Measurements from ENCODE around the gene CYFIP1.

Gene CYFIP1

GRCh38 chr15:22907161-22907950, 72.8 kb downstream of the CYFIP1 start:
- H3K4me3 ChIP-seq (ENCODE audit: low read depth in 1 of 2, low read length in 2 of 2) = no peak overlapping the region
- no peak overlapping the region for H3K27ac ChIP-seq (ENCODE audit: low read depth, low read length)
- H3K9ac ChIP-seq (ENCODE audit: low read depth in 1 of 2, low read length in 2 of 2) = no peak overlapping the region
- peaks cover 0 to 3% of the 10 kb centered on the region in 2 donors for H3K4me1 ChIP-seq (ENCODE audit: control insufficient read depth in 1 of 2, insufficient read depth in 2 of 2, low read length in 2 of 2)
- H3K36me3 ChIP-seq (ENCODE audit: control insufficient read depth in 1 of 2, insufficient read depth in 2 of 2, low read length in 2 of 2) = peaks cover 28 to 72% of the 10 kb centered on the region in 2 donors
- no peaks in the 10 kb centered on the region for H3K9me3 ChIP-seq (ENCODE audit: control insufficient read depth in 1 of 2, low read length in 2 of 2)
- H3K27me3 ChIP-seq (ENCODE audit: control insufficient read depth in 1 of 2, insufficient read depth in 2 of 2, low read length in 2 of 2) = no peaks in the 10 kb centered on the region

DNA sequence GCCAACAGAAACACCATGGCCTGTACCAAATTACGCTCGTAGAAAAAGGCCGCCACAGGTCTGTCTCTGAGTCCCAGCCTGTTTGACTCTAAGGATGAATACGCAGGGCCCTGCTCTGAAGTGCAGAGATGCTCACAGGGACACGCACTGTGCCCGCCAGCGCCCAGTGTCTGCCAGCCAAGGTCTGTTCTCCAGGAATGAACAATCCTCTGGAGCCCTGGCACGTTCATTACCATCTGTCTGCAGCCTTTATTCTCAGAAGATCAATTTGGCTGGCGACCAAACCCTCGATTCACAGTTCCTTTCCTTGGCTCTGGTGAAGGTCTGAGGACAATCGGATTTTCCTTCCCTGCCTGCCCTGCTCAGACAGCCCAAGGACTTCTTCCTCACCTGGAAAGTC, 75.4 kb downstream of the CYFIP1 start:
- Histone ChIP-seq H3K27me3 (ENCODE audit: control insufficient read depth in 1 of 2, insufficient read depth in 2 of 2, low read length in 2 of 2) (no peaks in the 10 kb centered on the region), H3K9ac (ENCODE audit: low read depth in 1 of 2, low read length in 2 of 2) (no peak overlapping the region), H3K4me3 (ENCODE audit: low read depth in 1 of 2, low read length in 2 of 2) (no peak overlapping the region), H3K4me1 (ENCODE audit: control insufficient read depth in 1 of 2, insufficient read depth in 2 of 2, low read length in 2 of 2) (peaks cover 0 to 3% of the 10 kb centered on the region in 2 donors), H3K36me3 (ENCODE audit: control insufficient read depth in 1 of 2, insufficient read depth in 2 of 2, low read length in 2 of 2) (peaks cover 28 to 63% of the 10 kb centered on the region in 2 donors), H3K27ac (ENCODE audit: low read depth, low read length) (no peak overlapping the region), H3K9me3 (ENCODE audit: control insufficient read depth in 1 of 2, low read length in 2 of 2) (no peaks in the 10 kb centered on the region)

- H3K4me1 ChIP-seq (ENCODE audit: control insufficient read depth in 1 of 2, insufficient read depth in 2 of 2, low read length in 2 of 2) = peaks cover 0 to 3% of the 10 kb centered on the region in 2 donors
- H3K9ac ChIP-seq (ENCODE audit: low read depth in 1 of 2, low read length in 2 of 2) = no peak overlapping the region
- H3K36me3 ChIP-seq (ENCODE audit: control insufficient read depth in 1 of 2, insufficient read depth in 2 of 2, low read length in 2 of 2) = peaks cover 28 to 64% of the 10 kb centered on the region in 2 donors
- H3K27ac ChIP-seq (ENCODE audit: low read depth, low read length) = no peak overlapping the region
- no peaks in the 10 kb centered on the region for H3K27me3 ChIP-seq (ENCODE audit: control insufficient read depth in 1 of 2, insufficient read depth in 2 of 2, low read length in 2 of 2)
- H3K9me3 ChIP-seq (ENCODE audit: control insufficient read depth in 1 of 2, low read length in 2 of 2) = no peaks in the 10 kb centered on the region
- no peak overlapping the region for H3K4me3 ChIP-seq (ENCODE audit: low read depth in 1 of 2, low read length in 2 of 2)
Measured at GRCh38 chr15:22903961-22904534, 76.1 kb downstream of the CYFIP1 start.

GRCh38 chr15:22903427-22903826, 76.7 kb downstream of the CYFIP1 start:
- H3K27ac ChIP-seq (ENCODE audit: low read depth, low read length) = no peak overlapping the region
- peaks cover 28 to 58% of the 10 kb centered on the region in 2 donors for H3K36me3 ChIP-seq (ENCODE audit: control insufficient read depth in 1 of 2, insufficient read depth in 2 of 2, low read length in 2 of 2)
- no peaks in the 10 kb centered on the region for H3K27me3 ChIP-seq (ENCODE audit: control insufficient read depth in 1 of 2, insufficient read depth in 2 of 2, low read length in 2 of 2)
- peaks cover 0 to 3% of the 10 kb centered on the region in 2 donors for H3K4me1 ChIP-seq (ENCODE audit: control insufficient read depth in 1 of 2, insufficient read depth in 2 of 2, low read length in 2 of 2)
- no peak overlapping the region for H3K9ac ChIP-seq (ENCODE audit: low read depth in 1 of 2, low read length in 2 of 2)
- H3K4me3 ChIP-seq (ENCODE audit: low read depth in 1 of 2, low read length in 2 of 2) = no peak overlapping the region
- no peaks in the 10 kb centered on the region for H3K9me3 ChIP-seq (ENCODE audit: control insufficient read depth in 1 of 2, low read length in 2 of 2)

DNA sequence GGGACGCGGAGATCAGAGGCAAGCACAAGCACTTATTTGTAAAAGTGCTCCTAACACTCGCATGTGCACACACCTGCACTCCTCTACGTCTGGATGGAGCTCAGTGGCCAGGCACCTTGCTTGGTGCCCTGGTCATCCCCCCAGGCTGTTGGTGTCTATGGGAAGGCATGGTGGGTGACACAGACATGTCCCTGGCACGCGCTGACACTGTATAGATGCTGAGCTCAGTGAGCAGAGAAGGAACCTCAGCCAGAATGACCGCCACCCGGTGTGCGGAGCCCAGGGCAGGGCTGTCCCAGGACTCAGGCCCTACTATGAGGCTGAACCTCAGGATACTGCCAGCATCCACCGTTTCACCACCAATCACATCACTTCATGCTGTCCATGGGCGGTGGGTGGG, 77.2 kb downstream of the CYFIP1 start:
- Histone ChIP-seq H3K27me3 (ENCODE audit: control insufficient read depth in 1 of 2, insufficient read depth in 2 of 2, low read length in 2 of 2) (no peaks in the 10 kb centered on the region), H3K27ac (ENCODE audit: low read depth, low read length) (no peak overlapping the region), H3K9ac (ENCODE audit: low read depth in 1 of 2, low read length in 2 of 2) (no peak overlapping the region), H3K36me3 (ENCODE audit: control insufficient read depth in 1 of 2, insufficient read depth in 2 of 2, low read length in 2 of 2) (peaks cover 28 to 55% of the 10 kb centered on the region in 2 donors), H3K9me3 (ENCODE audit: control insufficient read depth in 1 of 2, low read length in 2 of 2) (no peaks in the 10 kb centered on the region), H3K4me3 (ENCODE audit: low read depth in 1 of 2, low read length in 2 of 2) (no peak overlapping the region), H3K4me1 (ENCODE audit: control insufficient read depth in 1 of 2, insufficient read depth in 2 of 2, low read length in 2 of 2) (peaks cover 0 to 3% of the 10 kb centered on the region in 2 donors)

DNA sequence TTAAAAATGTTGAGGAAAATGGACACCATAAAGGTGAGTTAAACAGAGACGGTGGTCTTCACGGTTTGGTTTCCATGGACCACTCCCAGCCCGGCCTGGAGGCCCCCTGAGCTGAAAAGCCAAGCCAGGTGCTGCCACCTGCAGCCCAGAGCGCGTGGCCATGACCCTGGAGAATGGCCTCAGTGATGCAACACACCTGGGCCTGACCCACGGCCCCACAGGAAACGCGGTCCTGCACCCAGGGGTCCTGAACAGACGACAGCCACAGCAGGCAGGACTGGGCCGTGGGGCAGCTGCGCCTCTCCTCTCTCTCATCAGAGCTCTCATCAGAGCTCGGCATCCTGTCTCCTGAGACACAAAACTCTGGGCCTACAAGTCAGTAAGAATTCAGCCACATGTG, 77.6 kb downstream of the CYFIP1 start:
- Histone ChIP-seq H3K27me3 (ENCODE audit: control insufficient read depth in 1 of 2, insufficient read depth in 2 of 2, low read length in 2 of 2) (no peaks in the 10 kb centered on the region), H3K4me3 (ENCODE audit: low read depth in 1 of 2, low read length in 2 of 2) (no peak overlapping the region)

GRCh38 chr15:22902046-22902445, 78.1 kb downstream of the CYFIP1 start:
- Histone ChIP-seq H3K36me3 (ENCODE audit: control insufficient read depth in 1 of 2, insufficient read depth in 2 of 2, low read length in 2 of 2) (peaks cover 19 to 50% of the 10 kb centered on the region in 2 donors), H3K27ac (ENCODE audit: low read depth, low read length) (no peak overlapping the region), H3K27me3 (ENCODE audit: control insufficient read depth in 1 of 2, insufficient read depth in 2 of 2, low read length in 2 of 2) (no peaks in the 10 kb centered on the region), H3K4me1 (ENCODE audit: control insufficient read depth in 1 of 2, insufficient read depth in 2 of 2, low read length in 2 of 2) (peaks cover 0 to 3% of the 10 kb centered on the region in 2 donors), H3K9ac (ENCODE audit: low read depth in 1 of 2, low read length in 2 of 2) (no peak overlapping the region), H3K9me3 (ENCODE audit: control insufficient read depth in 1 of 2, low read length in 2 of 2) (no peaks in the 10 kb centered on the region), H3K4me3 (ENCODE audit: low read depth in 1 of 2, low read length in 2 of 2) (no peak overlapping the region)

More for the DNA sequence above, 77.6 kb downstream of the CYFIP1 start:
- no peak overlapping the region for H3K9ac ChIP-seq (ENCODE audit: low read depth in 1 of 2, low read length in 2 of 2)
- no peaks in the 10 kb centered on the region for H3K9me3 ChIP-seq (ENCODE audit: control insufficient read depth in 1 of 2, low read length in 2 of 2)
- H3K36me3 ChIP-seq (ENCODE audit: control insufficient read depth in 1 of 2, insufficient read depth in 2 of 2, low read length in 2 of 2) = peaks cover 25 to 54% of the 10 kb centered on the region in 2 donors
- peaks cover 0 to 3% of the 10 kb centered on the region in 2 donors for H3K4me1 ChIP-seq (ENCODE audit: control insufficient read depth in 1 of 2, insufficient read depth in 2 of 2, low read length in 2 of 2)
- H3K27ac ChIP-seq (ENCODE audit: low read depth, low read length) = no peak overlapping the region

- Histone ChIP-seq H3K36me3 (ENCODE audit: control insufficient read depth in 1 of 2, insufficient read depth in 2 of 2, low read length in 2 of 2) (peaks cover 28 to 51% of the 10 kb centered on the region in 2 donors), H3K4me3 (ENCODE audit: low read depth in 1 of 2, low read length in 2 of 2) (no peak overlapping the region), H3K27ac (ENCODE audit: low read depth, low read length) (no peak overlapping the region), H3K9me3 (ENCODE audit: control insufficient read depth in 1 of 2, low read length in 2 of 2) (no peaks in the 10 kb centered on the region), H3K27me3 (ENCODE audit: control insufficient read depth in 1 of 2, insufficient read depth in 2 of 2, low read length in 2 of 2) (no peaks in the 10 kb centered on the region), H3K4me1 (ENCODE audit: control insufficient read depth in 1 of 2, insufficient read depth in 2 of 2, low read length in 2 of 2) (no peaks in the 10 kb centered on the region), H3K9ac (ENCODE audit: low read depth in 1 of 2, low read length in 2 of 2) (no peak overlapping the region)
Measured at GRCh38 chr15:22895465-22896190, 84.5 kb downstream of the CYFIP1 start.

DNA sequence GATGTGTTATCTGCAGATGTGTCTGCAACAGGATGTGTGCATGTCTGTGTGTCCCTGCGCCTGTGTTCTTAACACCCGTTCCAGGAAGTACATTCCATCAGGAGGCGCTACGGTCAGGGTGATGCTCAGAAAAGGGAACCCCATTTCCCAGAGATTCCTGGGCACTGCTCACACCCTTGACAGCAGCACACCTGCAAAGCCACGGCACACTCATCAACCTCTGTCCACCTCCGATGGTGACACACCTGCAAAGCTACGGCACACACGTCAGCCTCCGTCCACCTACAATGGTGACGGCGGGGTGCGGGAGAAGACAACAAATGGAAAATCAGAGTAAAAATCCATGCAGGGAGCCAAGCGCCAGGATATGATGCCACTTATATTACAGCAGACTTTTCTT, 86.3 kb downstream of the CYFIP1 start:
- Histone ChIP-seq H3K27ac (ENCODE audit: low read depth, low read length) (no peak overlapping the region), H3K4me3 (ENCODE audit: low read depth in 1 of 2, low read length in 2 of 2) (no peak overlapping the region), H3K9me3 (ENCODE audit: control insufficient read depth in 1 of 2, low read length in 2 of 2) (no peaks in the 10 kb centered on the region), H3K27me3 (ENCODE audit: control insufficient read depth in 1 of 2, insufficient read depth in 2 of 2, low read length in 2 of 2) (no peaks in the 10 kb centered on the region), H3K4me1 (ENCODE audit: control insufficient read depth in 1 of 2, insufficient read depth in 2 of 2, low read length in 2 of 2) (no peaks in the 10 kb centered on the region), H3K36me3 (ENCODE audit: control insufficient read depth in 1 of 2, insufficient read depth in 2 of 2, low read length in 2 of 2) (peaks cover 24 to 40% of the 10 kb centered on the region in 2 donors), H3K9ac (ENCODE audit: low read depth in 1 of 2, low read length in 2 of 2) (no peak overlapping the region)

- Histone ChIP-seq H3K27ac (ENCODE audit: low read depth, low read length) (no peak overlapping the region), H3K9ac (ENCODE audit: low read depth in 1 of 2, low read length in 2 of 2) (no peak overlapping the region), H3K4me3 (ENCODE audit: low read depth in 1 of 2, low read length in 2 of 2) (no peak overlapping the region), H3K27me3 (ENCODE audit: control insufficient read depth in 1 of 2, insufficient read depth in 2 of 2, low read length in 2 of 2) (no peaks in the 10 kb centered on the region), H3K4me1 (ENCODE audit: control insufficient read depth in 1 of 2, insufficient read depth in 2 of 2, low read length in 2 of 2) (no peaks in the 10 kb centered on the region), H3K36me3 (ENCODE audit: control insufficient read depth in 1 of 2, insufficient read depth in 2 of 2, low read length in 2 of 2) (peaks cover 24 to 43% of the 10 kb centered on the region in 2 donors), H3K9me3 (ENCODE audit: control insufficient read depth in 1 of 2, low read length in 2 of 2) (no peaks in the 10 kb centered on the region)
Measured at GRCh38 chr15:22893081-22893480, 87.1 kb downstream of the CYFIP1 start.

Data from duodenal mucosa (tissue), 2 donors.